IPS-20b (cell line): Measurements from ENCODE around the gene SEPTIN12.

ENCODE experiments used
- H3K27ac ChIP-seq: one replicate; pipeline ENCODE4 v1.5.1; 2013; ENCODE audit warnings: low read length
- H3K27me3 ChIP-seq: 2 replicates; pipeline ENCODE4 v1.6.1; 2013; ENCODE audit warnings: mild to moderate bottlenecking, low read length, inconsistent platforms; ENCODE audit not compliant: insufficient read depth
- H3K36me3 ChIP-seq: 2 replicates; pipeline ENCODE4 v1.6.1; 2013; ENCODE audit warnings: low read depth, mild to moderate bottlenecking, inconsistent platforms, low read length, moderate library complexity; ENCODE audit not compliant: insufficient read depth
- H3K4me1 ChIP-seq: 2 replicates; pipeline ENCODE4 v1.6.1; 2013; ENCODE audit warnings: mild to moderate bottlenecking, control low read depth, inconsistent platforms, low read length, moderate library complexity; ENCODE audit not compliant: insufficient read depth
- H3K4me3 ChIP-seq: 2 replicates; pipeline ENCODE4 v1.5.1; 2013; ENCODE audit warnings: mild to moderate bottlenecking, low read length, inconsistent platforms
- H3K9ac ChIP-seq: 2 replicates; pipeline ENCODE4 v1.6.1; 2013; ENCODE audit warnings: low read depth, mild to moderate bottlenecking, inconsistent platforms, low read length, moderate library complexity
- H3K9me3 ChIP-seq: 2 replicates; pipeline ENCODE4 v1.6.1; 2013; ENCODE audit warnings: mild to moderate bottlenecking, low read depth, low read length, inconsistent platforms; ENCODE audit not compliant: insufficient read depth

SEPTIN12 gene

DNA sequence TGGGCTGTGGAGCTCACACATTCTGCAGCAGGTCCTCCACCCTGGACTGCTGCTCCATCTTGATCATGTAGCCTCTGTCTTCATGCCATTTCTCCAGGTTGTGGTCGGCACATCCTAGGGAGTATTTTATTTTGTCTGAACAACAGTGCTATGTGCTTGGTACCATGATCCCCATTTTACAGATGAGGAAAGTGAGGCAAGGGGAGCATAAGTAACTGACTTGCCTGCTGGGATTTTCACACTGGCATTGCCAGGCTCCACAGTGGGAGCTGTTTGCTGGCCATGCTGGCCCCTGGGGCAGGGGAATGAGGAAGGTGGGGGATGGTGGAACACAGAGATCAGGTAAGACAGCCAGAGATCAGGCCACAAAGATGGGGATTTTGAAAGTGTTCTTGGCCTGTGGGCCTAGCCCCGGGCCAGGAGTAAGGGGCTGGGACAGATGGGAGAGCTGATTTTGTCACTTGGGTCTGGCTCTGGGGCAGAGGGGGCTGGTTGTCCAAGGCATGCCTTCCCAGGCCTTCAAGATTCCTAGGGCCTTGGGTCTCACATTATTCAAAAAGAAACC is 11.9 kb downstream of the SEPTIN12 start:
- Histone ChIP-seq H3K4me3 (no peak overlapping the region), H3K36me3 (no peaks in the 10 kb centered on the region), H3K27me3 (no peaks in the 10 kb centered on the region), H3K9me3 (no peaks in the 10 kb centered on the region), H3K27ac (no peak overlapping the region), H3K9ac (no peak overlapping the region), H3K4me1 (no peaks in the 10 kb centered on the region)

DNA sequence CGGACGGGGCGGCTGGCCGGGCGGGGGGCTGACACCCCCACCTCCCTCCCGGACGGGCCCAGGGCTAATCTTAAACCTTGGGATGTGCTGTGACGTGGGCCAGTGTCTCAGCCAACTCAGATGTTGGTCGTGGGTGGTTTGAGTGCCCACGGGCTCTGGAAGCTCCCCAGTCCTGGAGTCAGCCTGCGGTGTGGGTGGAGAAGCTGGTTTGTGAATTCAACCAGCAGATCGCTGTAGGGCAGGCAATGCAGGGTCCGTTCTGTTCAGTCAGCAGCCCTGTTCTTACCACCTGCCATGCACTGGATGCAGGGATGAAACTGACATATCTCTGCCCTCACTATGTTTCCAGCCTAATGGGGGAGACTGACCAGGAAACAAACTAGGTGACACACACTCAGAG is 13.1 kb downstream of the SEPTIN12 start:
- Histone ChIP-seq H3K9ac (no peak overlapping the region), H3K4me3 (no peak overlapping the region), H3K27ac (no peak overlapping the region), H3K4me1 (no peaks in the 10 kb centered on the region), H3K27me3 (no peaks in the 10 kb centered on the region), H3K9me3 (no peaks in the 10 kb centered on the region), H3K36me3 (no peaks in the 10 kb centered on the region)

DNA sequence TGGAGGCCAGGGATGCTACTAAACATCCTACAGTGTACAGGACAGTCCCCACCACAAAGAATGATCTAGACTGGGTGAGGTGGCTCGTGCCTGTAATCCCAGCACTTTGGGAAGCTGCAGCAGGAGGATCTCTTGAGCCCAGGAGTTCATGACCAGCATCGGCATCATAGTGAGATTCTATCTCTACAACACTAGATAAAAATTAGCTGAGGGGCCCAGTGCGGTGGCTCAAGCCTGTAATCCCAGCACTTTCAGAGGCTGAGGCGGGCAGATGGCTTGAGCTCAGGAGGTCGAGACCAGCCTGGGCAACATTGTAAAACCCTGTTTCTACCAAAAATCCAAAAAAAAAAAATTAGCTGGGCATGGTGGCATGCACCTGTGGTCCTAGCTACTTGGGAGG is 15.8 kb downstream of the SEPTIN12 start:
- no peak overlapping the region for H3K9ac ChIP-seq
- no peaks in the 10 kb centered on the region for H3K36me3 ChIP-seq
- H3K9me3 ChIP-seq, result no peaks in the 10 kb centered on the region
- H3K4me3 ChIP-seq, result no peak overlapping the region
- H3K27ac ChIP-seq, result no peak overlapping the region
- peaks cover 3% of the 10 kb centered on the region; the same call in 1 of the 2 replicates for H3K4me1 ChIP-seq
- no peaks in the 10 kb centered on the region for H3K27me3 ChIP-seq

DNA sequence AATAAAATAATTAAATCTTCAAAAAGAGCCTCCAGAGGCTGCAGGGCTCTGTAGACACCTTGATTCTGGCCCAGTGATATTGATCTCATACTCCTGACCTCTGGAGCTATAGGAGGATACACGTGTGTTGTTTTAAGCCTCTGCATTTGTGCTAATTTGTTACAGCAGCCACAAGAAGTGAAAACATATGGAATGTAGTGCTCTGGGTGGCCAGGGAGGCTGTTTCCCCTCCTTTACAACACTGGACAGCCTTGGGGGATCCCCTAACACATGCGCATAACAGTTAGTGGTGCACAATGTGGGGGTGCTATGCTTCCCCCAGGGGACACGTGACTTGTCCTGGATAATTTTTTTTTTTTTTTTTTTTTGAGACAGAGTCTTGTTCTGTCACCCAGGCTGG is 16.5 kb downstream of the SEPTIN12 start:
- Histone ChIP-seq H3K9me3 (no peaks in the 10 kb centered on the region), H3K9ac (no peak overlapping the region), H3K36me3 (no peaks in the 10 kb centered on the region), H3K27ac (no peak overlapping the region), H3K4me1 (peaks cover 3% of the 10 kb centered on the region; the same call in 1 of the 2 replicates), H3K27me3 (no peaks in the 10 kb centered on the region), H3K4me3 (no peak overlapping the region)

DNA sequence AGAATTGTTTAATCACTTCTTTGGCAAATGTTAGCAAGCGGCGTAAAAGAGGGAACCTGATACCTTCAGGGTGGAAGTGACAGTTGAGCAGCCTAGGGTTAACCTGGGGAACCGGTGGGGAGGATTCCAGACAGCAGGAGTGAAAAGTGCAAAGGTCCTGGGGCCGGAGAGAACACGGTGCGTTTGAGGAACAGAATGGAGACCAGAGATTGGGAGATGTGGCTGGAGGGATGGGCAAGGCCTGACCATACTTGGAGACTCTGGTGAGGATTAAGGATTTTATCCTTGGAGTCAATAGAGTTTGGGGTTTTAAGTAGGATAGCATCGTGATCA is 18.9 kb downstream of the SEPTIN12 start:
- Histone ChIP-seq H3K27me3 (no peaks in the 10 kb centered on the region), H3K27ac (no peak overlapping the region), H3K36me3 (peaks cover 10% of the 10 kb centered on the region), H3K9me3 (no peaks in the 10 kb centered on the region), H3K4me3 (peak overlapping the region; percentile 64; the same call in 1 of the 2 replicates), H3K4me1 (peaks cover 3% of the 10 kb centered on the region; the same call in 1 of the 2 replicates), H3K9ac (peak overlapping the region; percentile 74; the same call in 1 of the 2 replicates)

DNA sequence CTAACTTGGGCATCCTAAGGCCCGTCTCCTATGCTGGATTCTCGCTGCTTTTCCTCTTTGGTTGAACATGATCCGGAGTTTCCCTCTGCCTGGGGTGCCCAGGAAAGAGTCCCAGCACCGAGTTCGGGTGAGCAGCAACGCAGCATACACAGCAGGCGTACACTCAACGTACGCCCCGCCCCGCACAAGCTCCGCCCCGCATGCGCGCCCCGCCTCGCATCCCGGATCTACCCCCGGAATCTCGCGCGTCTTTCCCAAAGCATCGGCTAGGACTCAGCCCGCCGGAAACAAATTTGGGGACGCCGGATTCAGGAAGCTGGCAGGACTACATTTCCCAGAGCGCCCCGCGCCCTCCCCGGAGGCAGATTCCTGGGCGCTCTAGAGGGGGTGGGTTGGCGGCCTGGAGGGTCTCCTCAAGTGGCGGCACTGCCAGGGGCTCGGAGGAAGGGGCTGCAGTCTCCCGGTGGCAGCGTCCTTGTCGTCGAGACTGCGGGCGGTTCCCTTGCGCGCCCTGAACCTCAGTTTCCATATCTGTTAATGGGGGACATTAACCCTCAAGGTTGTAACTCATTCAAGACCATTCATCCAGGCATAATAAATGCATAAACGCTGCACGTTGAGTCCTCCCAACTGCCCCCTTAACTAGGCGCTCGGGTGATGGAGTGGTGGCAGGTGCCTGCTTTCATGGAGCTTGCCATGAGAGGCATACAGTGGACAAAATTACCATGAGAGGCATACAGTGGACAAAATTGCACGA is 19.4 kb downstream of the SEPTIN12 start:
- Histone ChIP-seq H3K27me3 (no peaks in the 10 kb centered on the region), H3K27ac (no peak overlapping the region), H3K9ac (peak overlapping the region; percentile 74; the same call in 1 of the 2 replicates), H3K4me3 (peak overlapping the region; percentile 64), H3K4me1 (peaks cover 3% of the 10 kb centered on the region; the same call in 1 of the 2 replicates), H3K9me3 (no peaks in the 10 kb centered on the region), H3K36me3 (peaks cover 15% of the 10 kb centered on the region)

DNA sequence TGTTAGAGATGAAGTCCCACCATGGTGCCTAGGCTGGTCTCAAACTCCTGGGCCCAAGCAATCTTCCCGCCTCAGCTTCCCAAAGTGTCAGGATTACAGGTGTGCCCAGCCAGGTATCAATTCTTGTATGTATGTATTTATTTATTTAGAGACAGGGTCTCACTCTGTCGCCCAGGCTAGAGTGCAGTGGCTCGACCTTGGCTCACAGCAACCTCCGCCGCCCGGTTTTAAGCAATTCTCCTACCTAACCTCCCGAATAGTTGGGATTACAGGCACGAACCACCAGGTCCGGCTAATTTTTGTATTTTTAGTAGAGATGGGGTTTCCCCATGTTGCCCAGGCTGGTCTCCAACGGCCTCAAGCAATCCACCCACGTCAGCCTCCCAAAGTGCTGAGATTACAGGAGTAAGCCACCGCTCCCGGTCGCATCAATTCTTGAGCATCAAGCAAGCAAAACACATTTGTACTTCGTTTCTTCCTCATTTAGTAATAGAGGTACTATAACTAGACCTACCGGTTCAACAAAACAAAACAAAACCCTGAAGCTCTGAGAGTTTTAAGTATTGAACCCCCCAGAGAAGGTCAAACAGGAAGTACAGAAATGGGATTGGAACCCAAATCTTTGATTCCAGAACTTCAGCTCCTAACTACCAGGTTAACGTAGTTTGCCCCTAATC is 20.1 kb downstream of the SEPTIN12 start:
- H3K4me3 ChIP-seq, result peak overlapping the region; percentile 64
- no peak overlapping the region for H3K27ac ChIP-seq
- peak overlapping the region; percentile 63; the same call in 1 of the 2 replicates for H3K9ac ChIP-seq
- peaks cover 22% of the 10 kb centered on the region for H3K36me3 ChIP-seq
- H3K27me3 ChIP-seq, result no peaks in the 10 kb centered on the region
- H3K4me1 ChIP-seq, result peaks cover 3% of the 10 kb centered on the region; the same call in 1 of the 2 replicates
- no peaks in the 10 kb centered on the region for H3K9me3 ChIP-seq

DNA sequence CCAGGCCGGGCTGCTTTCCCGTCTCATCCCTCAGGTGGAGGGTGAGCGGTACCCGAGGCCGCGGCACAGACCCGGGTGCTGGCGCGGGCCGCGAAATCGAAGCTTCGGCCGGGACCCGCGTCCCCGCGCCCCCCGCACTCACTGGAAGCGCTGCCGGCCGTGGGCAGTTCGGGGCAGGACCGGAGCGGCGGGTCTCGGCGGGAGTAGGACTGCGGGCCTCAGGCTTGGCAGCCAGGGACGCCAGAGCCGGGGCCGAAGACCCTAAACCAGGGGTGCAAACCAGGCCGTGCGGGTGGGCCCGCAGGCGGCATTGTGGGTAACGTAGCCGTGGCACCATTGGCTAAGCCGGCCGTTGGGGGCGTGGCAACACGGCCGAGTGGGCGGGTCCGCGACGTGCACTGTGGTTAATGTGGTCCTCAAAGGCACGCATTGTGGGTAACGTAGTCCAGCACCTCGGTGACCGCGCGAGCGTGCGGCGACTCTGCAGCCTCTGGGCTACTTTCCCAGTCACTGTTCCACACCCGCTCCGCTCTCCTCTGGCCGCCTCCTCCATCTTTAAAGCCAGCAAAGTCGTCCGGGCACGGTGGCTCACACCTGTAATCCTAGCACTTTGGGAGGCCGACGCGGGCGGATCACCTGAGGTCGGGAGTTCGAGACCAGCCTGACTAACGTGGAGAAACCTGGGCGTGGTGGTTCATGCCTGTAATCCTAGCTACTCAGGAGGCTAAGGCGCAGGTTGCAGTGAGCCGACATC is 21.1 kb downstream of the SEPTIN12 start, which contains the start of gene ZNF500:
Gene ZNF500 (minus strand): TSS at position 288 of the 754 bp plus-strand sequence. CDS start 1,184 bp downstream, outside the sequence.
- H3K9ac ChIP-seq, result peak within 1 kb of the TSS; percentile 88
- peaks cover 3% of the 10 kb centered on the region; the same call in 1 of the 2 replicates for H3K4me1 ChIP-seq
- no peaks in the 10 kb centered on the region for H3K9me3 ChIP-seq
- peak within 1 kb of the TSS; percentile 36 for H3K27ac ChIP-seq
- H3K27me3 ChIP-seq, result no peaks in the 10 kb centered on the region
- H3K36me3 ChIP-seq, result peaks cover 31% of the 10 kb centered on the region
- H3K4me3 ChIP-seq, result peak within 1 kb of the TSS; percentile 90

DNA sequence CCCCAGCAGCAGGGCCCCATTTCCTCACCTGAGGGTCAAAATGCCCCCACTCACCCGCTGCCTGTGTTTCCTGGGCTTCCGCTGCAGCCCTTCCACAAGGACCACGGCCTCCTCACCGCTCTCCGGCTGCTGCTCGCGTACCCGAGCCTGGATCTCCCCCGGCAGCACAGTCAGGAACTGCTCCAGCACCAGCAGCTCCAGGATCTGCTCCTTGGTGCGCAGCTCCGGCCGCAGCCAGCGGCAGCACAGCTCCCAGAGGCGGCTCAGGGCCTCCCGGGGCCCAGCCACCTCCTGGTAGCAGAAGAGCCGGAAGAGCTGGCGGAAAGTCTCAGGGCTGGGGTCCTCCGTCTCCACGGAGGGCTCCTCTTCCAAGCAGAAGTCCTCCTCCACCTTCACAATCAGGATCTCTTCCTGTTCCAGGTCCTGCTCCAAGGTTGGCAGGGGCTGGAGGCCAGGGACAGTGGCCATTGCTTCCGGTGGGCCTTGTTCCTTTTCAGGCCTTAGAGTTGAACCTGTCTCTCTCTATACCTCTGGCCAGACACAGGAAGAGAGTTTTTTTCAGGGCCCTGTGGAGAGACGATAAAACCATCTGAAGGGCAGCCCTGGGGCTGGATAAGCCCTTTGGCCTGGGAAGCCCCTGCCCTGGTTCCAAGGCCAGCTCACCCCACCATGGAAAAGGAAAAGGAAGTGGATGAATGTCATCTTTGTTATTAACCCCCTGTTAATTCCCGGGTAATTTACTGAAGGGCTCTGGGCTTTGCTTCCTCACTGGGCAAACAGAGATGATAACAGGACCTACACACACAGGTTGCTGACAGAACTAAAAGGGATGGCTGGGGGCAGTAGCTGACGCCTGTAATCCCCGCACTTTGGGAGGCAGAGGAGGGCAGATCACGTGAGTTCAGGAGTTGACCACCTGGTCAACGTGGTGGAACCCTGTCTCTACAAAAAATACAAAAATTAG is 22.4 kb downstream of the SEPTIN12 start:
- Histone ChIP-seq H3K9ac (peak overlapping the region; percentile 88), H3K27me3 (no peaks in the 10 kb centered on the region), H3K27ac (no peak overlapping the region), H3K4me3 (peak overlapping the region; percentile 90), H3K4me1 (peaks cover 3% of the 10 kb centered on the region; the same call in 1 of the 2 replicates), H3K9me3 (no peaks in the 10 kb centered on the region), H3K36me3 (peaks cover 38% of the 10 kb centered on the region)

DNA sequence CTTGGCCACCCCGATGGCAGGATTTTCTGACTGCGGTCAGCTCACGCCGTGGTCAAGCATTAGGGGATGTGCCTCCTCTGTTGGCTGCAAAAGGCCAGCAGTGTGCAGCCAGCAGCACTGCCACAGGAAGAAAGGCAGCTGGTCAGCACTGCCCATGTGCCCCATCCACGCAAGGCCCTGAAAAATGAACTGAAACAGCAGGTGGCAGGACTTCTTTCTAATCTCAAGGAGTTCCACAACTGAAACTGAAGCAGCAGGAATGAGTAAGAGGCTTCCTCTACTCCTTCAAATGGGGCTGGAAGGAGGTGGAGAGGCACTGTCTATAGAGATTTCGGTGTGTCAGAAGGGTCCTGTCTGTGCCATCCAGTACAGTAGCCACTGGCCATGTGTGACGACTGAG is 24.4 kb downstream of the SEPTIN12 start:
- no peaks in the 10 kb centered on the region for H3K27me3 ChIP-seq
- H3K9ac ChIP-seq, result no peak overlapping the region
- H3K27ac ChIP-seq, result no peak overlapping the region
- peaks cover 3% of the 10 kb centered on the region; the same call in 1 of the 2 replicates for H3K4me1 ChIP-seq
- H3K9me3 ChIP-seq, result no peaks in the 10 kb centered on the region
- no peak overlapping the region for H3K4me3 ChIP-seq
- peaks cover 56% of the 10 kb centered on the region for H3K36me3 ChIP-seq
